ENCODE measurements around the gene DBP.

DNA sequence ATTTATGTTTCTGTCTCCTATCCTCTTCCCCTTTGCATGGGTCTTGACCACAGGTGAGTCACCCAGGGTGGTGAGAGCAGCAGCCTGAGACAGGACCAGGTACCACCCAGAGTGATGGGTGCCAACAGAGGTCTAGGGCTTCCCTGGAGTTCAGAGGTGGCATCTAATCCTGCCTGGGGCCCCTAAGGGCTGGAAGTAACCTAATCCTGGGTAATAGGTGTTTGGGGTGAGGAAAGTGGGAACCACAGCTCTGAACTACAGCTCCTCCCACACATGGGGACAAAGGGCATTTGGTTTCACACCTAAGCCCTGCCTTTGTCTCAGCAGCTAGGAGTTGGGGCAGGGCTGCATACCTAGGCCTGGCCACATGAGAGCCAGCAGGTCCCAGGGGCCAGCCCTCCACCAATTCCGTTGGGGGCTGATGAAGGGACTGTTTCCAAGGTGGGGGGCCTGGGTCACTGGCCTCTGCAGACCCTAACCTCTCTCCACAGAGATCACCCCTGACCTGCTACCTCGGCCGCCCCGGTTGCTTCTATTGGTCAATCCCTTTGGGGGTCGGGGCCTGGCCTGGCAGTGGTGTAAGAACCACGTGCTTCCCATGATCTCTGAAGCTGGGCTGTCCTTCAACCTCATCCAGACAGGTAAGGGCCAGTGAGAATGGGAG lies 9.8 kb downstream of the DBP start:
- TF ChIP-seq, protein P1, sequence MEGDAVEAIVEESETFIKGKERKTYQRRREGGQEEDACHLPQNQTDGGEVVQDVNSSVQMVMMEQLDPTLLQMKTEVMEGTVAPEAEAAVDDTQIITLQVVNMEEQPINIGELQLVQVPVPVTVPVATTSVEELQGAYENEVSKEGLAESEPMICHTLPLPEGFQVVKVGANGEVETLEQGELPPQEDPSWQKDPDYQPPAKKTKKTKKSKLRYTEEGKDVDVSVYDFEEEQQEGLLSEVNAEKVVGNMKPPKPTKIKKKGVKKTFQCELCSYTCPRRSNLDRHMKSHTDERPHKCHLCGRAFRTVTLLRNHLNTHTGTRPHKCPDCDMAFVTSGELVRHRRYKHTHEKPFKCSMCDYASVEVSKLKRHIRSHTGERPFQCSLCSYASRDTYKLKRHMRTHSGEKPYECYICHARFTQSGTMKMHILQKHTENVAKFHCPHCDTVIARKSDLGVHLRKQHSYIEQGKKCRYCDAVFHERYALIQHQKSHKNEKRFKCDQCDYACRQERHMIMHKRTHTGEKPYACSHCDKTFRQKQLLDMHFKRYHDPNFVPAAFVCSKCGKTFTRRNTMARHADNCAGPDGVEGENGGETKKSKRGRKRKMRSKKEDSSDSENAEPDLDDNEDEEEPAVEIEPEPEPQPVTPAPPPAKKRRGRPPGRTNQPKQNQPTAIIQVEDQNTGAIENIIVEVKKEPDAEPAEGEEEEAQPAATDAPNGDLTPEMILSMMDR (IDR thresholded peaks at IDR 0.05 in 8 of 11, conservative IDR thresholded peaks at IDR 0.05 in 3 of 11), result no peak
- no peak for TF ChIP-seq POLR2A (IDR thresholded peaks at IDR 0.05)

All from spleen (tissue), 7 donors.